ENCODE measurements around the gene CDH8. TPM values are rescaled to one million over a fixed set of nuclear protein-coding genes. Genes with fewer than 3 reads are reported as not detected.
"Not testable (repeated sequence)": the region's sequence is repeated elsewhere in the genome, so short reads cannot be mapped to it uniquely, and the experiment has no call there.

CDH8 gene
- total RNA-seq, 2 donors from 2014 or later: 1.2 TPM; not detected in 1

DNA sequence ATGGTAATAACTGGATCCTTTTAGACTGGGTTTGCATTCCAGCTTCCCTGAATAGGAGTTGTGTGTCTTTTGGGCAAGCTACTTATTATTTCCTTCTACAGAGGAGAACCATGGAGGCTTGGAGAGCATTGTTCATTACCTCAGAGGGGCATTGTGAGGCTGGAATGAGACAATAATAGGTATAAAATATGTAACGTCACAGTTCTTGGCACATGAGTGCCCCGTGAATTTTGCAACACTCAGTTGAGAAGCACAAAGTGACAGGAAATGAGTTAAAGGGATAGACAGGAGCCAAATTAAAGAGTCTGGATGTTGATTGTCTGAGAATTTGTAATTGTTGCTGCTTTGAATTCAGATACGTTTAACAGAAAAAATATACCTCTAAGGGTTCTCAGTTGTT lies 92.2 kb downstream of the CDH8 start:
- Mint-ChIP-seq H3K4me3 (no peak overlapping the region), H3K36me3 (peaks cover 12% of the 10 kb centered on the region), H3K27ac (no peak overlapping the region), H3K9me3 (peaks cover 24% of the 10 kb centered on the region), H3K4me1 (ENCODE audit: low read depth in 2 of 2) (no peaks in the 10 kb centered on the region), H3K27me3 (no peaks in the 10 kb centered on the region)
- no peak for DNase-seq (ENCODE audit: low spot score)
- no peak for ATAC-seq

DNA sequence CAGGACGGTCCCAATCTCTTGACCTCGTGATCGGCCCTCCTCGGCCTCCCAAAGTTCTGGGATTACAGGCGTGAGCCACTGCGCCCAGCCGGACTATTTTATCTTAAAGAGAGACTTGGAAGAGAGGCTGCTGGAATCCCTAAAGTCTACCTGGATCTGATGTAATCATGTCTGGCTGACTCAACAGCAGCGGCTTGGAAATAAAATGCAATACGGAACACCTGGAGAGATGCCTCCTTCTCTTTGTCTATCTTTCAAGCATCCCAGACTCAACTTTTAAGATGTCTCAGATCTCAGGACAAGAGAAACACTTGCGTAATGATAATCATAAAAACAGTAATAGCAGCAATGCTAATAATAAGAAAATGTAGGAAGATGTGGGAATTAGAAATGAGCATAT lies 95.6 kb downstream of the CDH8 start:
- peaks cover 14% of the 10 kb centered on the region for H3K9me3 Mint-ChIP-seq
- H3K4me3 Mint-ChIP-seq: no peak overlapping the region
- H3K27me3 Mint-ChIP-seq: no peaks in the 10 kb centered on the region
- no peak overlapping the region for H3K27ac Mint-ChIP-seq
- ATAC-seq (no peak), DNase-seq (ENCODE audit: low spot score) (no peak)
- H3K36me3 Mint-ChIP-seq: peaks cover 6% of the 10 kb centered on the region
- H3K4me1 Mint-ChIP-seq (ENCODE audit: low read depth in 2 of 2): no peaks in the 10 kb centered on the region

DNA sequence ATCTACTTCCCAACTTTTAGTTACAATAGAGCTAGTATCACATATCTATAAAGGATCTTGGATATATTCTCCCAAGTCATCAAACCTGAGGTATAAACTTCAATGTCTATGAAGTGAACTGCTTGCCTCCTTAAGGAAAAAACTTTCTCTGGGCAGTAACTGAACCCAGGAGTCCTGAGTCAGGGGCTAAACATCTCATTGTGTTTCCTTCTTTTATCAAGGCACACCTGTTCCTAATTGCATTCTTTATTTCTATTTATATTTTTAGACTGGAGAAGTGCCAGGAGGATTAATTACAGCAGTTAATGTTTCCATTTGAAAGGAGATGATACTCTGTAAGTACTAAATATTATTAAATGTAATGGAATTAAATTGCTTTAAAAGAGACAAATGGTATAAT lies 98.6 kb downstream of the CDH8 start:
- H3K27me3 Mint-ChIP-seq: no peaks in the 10 kb centered on the region
- DNase-seq (ENCODE audit: low spot score): no peak
- no peaks in the 10 kb centered on the region for H3K4me1 Mint-ChIP-seq (ENCODE audit: low read depth in 2 of 2)
- H3K9me3 Mint-ChIP-seq: peaks cover 17% of the 10 kb centered on the region
- no peak overlapping the region for H3K4me3 Mint-ChIP-seq
- no peak for ATAC-seq
- H3K27ac Mint-ChIP-seq: no peak overlapping the region
- peaks cover 6% of the 10 kb centered on the region for H3K36me3 Mint-ChIP-seq

DNA sequence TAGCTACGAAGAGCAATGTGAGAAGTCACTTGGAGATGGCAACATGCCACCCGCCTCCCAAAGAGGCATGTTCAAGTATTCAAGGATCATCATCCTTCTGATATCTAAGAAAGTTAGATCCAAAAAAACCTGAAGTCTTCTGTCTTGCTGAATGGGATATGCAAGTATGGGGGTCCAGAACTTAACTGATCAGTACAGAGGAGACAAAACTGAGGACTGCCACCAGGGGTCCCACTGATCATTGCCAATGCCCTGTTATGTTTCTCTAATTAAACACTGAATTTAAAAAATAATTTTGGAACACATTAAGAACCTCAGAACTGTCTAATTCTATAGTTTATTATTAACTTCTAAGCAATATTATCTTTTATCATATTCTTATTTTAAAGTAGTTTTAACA lies 99.7 kb downstream of the CDH8 start:
- Mint-ChIP-seq H3K36me3 (peaks cover under 1% of the 10 kb centered on the region), H3K27me3 (no peaks in the 10 kb centered on the region), H3K4me1 (ENCODE audit: low read depth in 2 of 2) (no peaks in the 10 kb centered on the region), H3K4me3 (no peak overlapping the region), H3K27ac (no peak overlapping the region), H3K9me3 (peaks cover 10% of the 10 kb centered on the region)
- DNase-seq (ENCODE audit: low spot score) (no peak), ATAC-seq (no peak)

DNA sequence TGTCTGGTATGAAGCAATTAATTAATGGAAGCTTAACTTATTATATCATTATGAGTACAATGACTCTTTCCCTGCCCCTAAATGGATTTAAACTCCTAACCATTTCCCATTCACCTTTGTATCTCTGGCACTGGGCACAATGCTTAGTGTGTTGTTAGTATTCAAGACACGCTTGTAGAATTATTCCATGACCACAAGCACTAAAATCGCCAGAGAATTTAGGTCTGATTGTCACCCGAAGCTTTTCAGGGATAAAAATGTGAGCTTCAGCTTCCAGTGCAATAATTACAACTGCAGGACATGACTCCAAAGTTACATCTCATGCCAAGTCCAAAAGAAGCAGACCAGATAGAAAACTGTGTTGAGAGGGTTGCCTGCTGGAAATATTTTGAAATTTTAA lies 101.6 kb downstream of the CDH8 start:
- H3K27ac Mint-ChIP-seq: no peak overlapping the region
- H3K4me3 Mint-ChIP-seq: no peak overlapping the region
- no peaks in the 10 kb centered on the region for H3K36me3 Mint-ChIP-seq
- H3K27me3 Mint-ChIP-seq: no peaks in the 10 kb centered on the region
- H3K4me1 Mint-ChIP-seq (ENCODE audit: low read depth in 2 of 2): no peaks in the 10 kb centered on the region
- peaks cover 7% of the 10 kb centered on the region for H3K9me3 Mint-ChIP-seq
- DNase-seq (ENCODE audit: low spot score) (no peak), ATAC-seq (no peak)

DNA sequence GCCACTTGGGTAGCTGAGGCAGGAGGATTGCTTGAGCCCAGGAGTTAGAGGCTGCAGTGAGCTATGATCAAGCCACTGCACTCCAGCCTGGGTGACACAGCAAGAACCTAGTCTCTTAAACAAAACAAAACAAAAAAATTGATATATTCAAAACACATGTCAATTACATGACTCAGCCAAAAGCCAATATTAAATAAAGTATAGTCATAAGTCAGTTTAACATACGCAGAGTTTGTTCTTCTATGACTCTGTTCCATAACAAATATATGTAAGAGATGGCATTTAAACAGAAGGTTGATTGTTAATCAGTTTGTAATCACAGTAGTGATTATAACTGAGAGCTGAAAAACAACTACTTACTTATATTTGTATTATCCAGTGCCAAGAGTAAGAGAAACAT lies 106.5 kb downstream of the CDH8 start:
- no peak for ATAC-seq
- Mint-ChIP-seq H3K4me1 (ENCODE audit: low read depth in 2 of 2) (no peaks in the 10 kb centered on the region), H3K9me3 (peaks cover 4% of the 10 kb centered on the region), H3K36me3 (no peaks in the 10 kb centered on the region), H3K27me3 (no peaks in the 10 kb centered on the region), H3K4me3 (no peak overlapping the region), H3K27ac (no peak overlapping the region)
- no peak for DNase-seq (ENCODE audit: low spot score)

DNA sequence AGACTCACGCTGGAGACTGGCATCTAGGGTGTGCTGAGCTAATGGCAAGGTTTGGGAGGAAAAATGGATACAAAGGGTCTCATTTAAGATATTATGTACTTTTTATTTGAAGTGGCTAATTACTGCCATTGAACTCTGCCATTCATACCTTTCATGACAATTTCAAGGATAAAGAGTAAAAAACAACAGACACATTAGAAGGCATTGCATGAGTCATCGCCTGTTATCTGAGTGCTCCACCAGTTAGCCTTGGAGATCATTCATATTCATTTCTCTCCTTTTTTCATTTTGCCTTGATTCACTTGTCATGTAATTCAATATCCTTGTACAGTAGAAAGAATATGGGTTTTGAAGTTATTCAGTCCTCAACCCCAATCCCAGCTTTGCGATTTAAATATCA lies 109.5 kb downstream of the CDH8 start:
- no peak for ATAC-seq
- Mint-ChIP-seq H3K4me1 (ENCODE audit: low read depth in 2 of 2) (no peaks in the 10 kb centered on the region), H3K36me3 (no peaks in the 10 kb centered on the region), H3K27me3 (no peaks in the 10 kb centered on the region), H3K9me3 (no peaks in the 10 kb centered on the region), H3K4me3 (no peak overlapping the region), H3K27ac (no peak overlapping the region)
- no peak for DNase-seq (ENCODE audit: low spot score)

DNA sequence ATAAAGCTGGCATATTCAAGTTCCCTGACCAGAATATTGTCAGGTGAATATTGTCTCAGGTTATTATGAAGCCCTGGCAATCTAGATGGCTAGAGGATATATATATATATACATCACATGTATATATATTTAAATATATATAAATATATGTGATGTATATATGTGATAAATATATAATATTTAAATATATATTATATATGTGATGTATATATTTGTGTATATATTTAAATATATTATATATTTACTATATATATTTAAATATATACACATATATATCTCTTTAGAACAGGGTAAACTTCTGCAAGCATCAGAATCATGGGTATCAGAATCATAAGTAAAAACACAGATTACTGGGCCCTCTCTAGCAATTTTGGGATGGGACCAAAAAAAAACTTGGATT lies 112.6 kb downstream of the CDH8 start:
- ATAC-seq (no peak), DNase-seq (ENCODE audit: low spot score) (no peak)
- Mint-ChIP-seq H3K27ac (no peak overlapping the region), H3K27me3 (no peaks in the 10 kb centered on the region), H3K9me3 (no peaks in the 10 kb centered on the region), H3K4me3 (no peak overlapping the region), H3K4me1 (ENCODE audit: low read depth in 2 of 2) (no peaks in the 10 kb centered on the region), H3K36me3 (no peaks in the 10 kb centered on the region)

DNA sequence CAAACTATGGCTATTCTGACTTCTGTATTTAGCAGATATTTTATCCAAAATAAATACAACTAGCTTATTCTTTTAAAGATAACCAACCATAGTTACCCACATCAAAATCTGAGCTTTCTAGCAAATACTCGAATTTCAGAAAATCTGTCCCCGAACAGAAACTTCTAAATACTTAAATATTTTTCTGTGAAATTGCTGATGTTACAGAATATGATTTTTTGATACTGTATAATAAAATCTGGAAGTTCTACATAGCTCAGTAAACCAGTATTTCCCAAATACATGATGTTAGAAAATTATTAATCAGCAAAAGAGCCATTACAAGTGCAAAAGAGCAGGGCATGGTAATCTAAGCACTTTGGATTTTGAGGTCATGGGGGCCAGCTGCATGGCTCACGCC lies 114.9 kb downstream of the CDH8 start:
- Mint-ChIP-seq H3K4me1 (ENCODE audit: low read depth in 2 of 2) (no peaks in the 10 kb centered on the region), H3K27me3 (no peaks in the 10 kb centered on the region), H3K9me3 (peaks cover 9% of the 10 kb centered on the region), H3K4me3 (no peak overlapping the region), H3K27ac (no peak overlapping the region), H3K36me3 (no peaks in the 10 kb centered on the region)
- DNase-seq (ENCODE audit: low spot score): no peak
- no peak for ATAC-seq

DNA sequence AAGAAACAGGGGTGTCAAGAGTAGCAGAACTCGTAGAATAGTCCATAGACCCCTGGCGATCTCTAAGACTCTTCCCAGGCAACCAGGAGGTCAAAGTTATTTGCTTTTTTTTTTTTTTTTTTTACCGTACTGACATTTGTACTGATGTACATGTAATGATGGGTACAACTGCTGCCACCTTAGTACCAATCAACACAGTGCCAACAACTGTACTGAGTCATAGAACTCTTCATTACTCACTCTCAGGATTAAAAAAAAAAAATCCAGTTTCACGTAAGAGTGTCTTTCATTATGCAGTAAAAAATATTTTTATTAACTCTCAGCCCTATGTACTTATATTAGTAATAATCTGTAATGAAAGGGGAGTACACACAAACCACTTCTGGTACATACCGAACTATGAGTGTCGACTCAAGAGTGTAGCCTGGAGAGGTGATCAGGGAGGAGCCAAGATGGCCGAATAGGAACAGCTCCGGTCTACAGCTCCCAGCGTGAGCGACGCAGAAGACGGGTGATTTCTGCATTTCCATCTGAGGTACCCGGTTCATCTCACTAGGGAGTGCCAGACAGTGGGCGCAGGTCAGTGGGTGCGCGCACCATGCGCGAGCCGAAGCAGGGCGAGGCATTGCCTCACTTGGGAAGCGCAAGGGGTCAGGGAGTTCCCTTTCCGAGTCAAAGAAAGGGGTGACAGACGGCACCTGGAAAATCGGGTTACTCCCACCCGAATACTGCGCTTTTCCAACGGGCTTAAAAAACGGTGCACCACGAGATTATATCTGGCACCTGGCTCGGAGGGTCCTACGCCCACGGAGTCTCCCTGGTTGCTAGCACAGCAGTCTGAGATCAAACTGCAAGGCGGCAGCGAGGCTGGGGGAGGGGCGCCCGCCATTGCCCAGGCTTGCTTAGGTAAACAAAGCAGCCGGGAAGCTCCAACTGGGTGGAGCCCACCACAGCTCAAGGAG lies 118.1 kb downstream of the CDH8 start:
- H3K4me3 Mint-ChIP-seq; H3K27ac Mint-ChIP-seq; ATAC-seq; H3K36me3 Mint-ChIP-seq; H3K4me1 Mint-ChIP-seq (ENCODE audit: low read depth in 2 of 2); DNase-seq (ENCODE audit: low spot score); H3K27me3 Mint-ChIP-seq: not testable (repeated sequence)
- peaks cover 11% of the 10 kb centered on the region for H3K9me3 Mint-ChIP-seq

DNA sequence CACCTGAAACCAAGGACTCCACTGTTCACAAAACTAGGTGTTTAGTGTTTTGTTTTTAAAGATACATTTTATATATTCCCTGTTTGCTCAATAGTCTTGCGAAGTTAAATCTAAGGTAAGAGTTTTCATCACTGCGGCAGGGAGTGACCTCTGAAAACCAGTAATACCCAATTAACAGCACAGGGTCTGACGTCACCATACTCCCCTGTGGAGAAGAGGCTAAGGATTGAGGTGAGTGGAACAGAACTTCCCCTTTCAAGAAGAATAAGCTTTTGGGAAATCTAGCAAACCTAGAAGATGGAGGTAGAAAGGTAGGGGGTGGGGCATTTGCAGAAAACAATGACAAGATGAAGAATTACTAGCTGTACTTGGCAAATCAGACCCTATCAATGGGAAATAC lies 120.7 kb downstream of the CDH8 start:
- Mint-ChIP-seq H3K4me3 (no peak overlapping the region), H3K27me3 (no peaks in the 10 kb centered on the region), H3K36me3 (no peaks in the 10 kb centered on the region), H3K27ac (no peak overlapping the region), H3K4me1 (ENCODE audit: low read depth in 2 of 2) (no peaks in the 10 kb centered on the region), H3K9me3 (peaks cover 18% of the 10 kb centered on the region)
- no peak for ATAC-seq
- no peak for DNase-seq (ENCODE audit: low spot score)

DNA sequence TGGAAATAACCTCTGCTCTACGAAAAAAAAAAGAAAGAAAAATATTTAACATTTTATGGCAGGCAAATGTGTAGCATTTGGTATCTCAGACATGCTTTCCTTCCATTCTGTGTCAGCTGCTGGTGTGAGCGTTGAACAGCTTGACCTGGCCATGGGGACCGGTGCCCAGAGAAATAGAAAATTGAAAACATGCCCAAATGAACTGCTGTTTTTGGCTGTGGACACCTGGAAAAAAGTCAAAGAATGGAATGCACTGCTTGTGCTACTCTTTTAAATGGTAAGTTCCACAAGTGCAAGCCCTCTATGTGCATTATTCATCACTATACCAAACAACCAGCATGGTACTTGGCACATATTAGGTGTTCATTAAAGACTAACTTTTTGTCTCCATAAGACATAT lies 127.2 kb downstream of the CDH8 start:
- H3K4me3 Mint-ChIP-seq: no peak overlapping the region
- H3K36me3 Mint-ChIP-seq: peaks cover 6% of the 10 kb centered on the region
- H3K27ac Mint-ChIP-seq: no peak overlapping the region
- DNase-seq (ENCODE audit: low spot score) (no peak), ATAC-seq (no peak)
- peaks cover 18% of the 10 kb centered on the region for H3K9me3 Mint-ChIP-seq
- H3K4me1 Mint-ChIP-seq (ENCODE audit: low read depth in 2 of 2): no peaks in the 10 kb centered on the region
- no peaks in the 10 kb centered on the region for H3K27me3 Mint-ChIP-seq

DNA sequence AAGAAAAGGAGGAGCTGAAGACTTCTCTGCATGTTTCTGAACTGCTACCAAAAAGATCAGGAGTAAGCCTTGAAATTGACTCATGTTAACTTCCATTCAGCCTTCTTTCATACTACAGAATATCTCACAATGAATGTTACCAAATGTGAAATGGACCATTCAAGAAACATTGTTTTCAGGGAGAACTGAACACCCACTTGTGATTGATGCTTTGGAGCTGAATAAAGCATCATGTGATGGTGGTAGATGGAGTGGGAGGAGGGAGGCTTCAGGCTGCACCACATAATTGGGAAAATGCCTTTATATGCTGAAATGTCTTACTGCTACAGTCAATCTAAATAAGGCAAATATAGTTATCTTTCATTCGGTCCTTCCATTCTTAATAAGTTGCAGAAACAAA lies 127.8 kb downstream of the CDH8 start:
- H3K9me3 Mint-ChIP-seq: peaks cover 16% of the 10 kb centered on the region
- no peak overlapping the region for H3K27ac Mint-ChIP-seq
- H3K36me3 Mint-ChIP-seq: peaks cover 6% of the 10 kb centered on the region
- ATAC-seq: no peak
- H3K4me1 Mint-ChIP-seq (ENCODE audit: low read depth in 2 of 2): no peaks in the 10 kb centered on the region
- no peaks in the 10 kb centered on the region for H3K27me3 Mint-ChIP-seq
- H3K4me3 Mint-ChIP-seq: no peak overlapping the region
- no peak for DNase-seq (ENCODE audit: low spot score)

DNA sequence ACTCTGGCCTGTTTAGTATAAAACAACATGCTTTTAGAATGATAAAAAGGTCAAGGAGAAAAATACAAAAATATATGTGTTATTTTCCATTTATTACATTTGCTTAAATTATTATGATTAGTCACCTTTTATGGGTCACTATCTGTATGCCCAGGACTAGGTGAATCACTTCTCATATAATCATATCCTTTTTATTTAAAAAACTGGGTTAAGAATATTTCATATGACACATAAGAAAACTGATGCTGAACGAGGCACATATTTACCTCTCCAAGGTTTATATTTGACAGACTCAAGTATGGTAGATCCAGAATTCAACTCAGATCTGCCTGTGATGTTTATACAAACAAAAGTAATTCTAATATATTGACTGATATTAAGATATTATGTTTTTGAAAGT lies 134.5 kb downstream of the CDH8 start:
- Mint-ChIP-seq H3K4me1 (ENCODE audit: low read depth in 2 of 2) (no peaks in the 10 kb centered on the region), H3K36me3 (peaks cover 6% of the 10 kb centered on the region), H3K9me3 (peaks cover 12% of the 10 kb centered on the region), H3K27me3 (no peaks in the 10 kb centered on the region), H3K27ac (no peak overlapping the region), H3K4me3 (no peak overlapping the region)
- ATAC-seq: no peak
- DNase-seq (ENCODE audit: low spot score): no peak

DNA sequence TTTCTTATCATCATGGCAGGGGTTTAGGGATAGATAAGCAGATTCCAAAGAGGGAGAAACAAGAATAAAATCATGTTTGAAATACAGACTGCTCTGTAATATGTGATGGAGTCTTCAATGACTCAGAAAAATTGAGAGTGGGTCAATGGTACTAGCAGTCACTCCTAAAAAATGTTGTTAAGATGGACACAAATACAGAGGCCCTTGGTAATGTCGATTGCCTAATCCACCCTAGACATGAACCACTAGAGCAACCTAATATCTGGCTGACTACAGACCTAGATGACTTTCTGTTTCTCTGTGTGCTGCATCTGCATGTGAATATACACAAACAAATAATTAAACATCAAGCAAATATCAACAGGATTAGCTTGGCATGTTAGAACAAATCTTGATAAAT lies 135.8 kb downstream of the CDH8 start:
- H3K27me3 Mint-ChIP-seq: no peaks in the 10 kb centered on the region
- ATAC-seq: no peak

More for the DNA sequence above, 135.8 kb downstream of the CDH8 start:
- H3K27ac Mint-ChIP-seq: no peak overlapping the region
- H3K9me3 Mint-ChIP-seq: peaks cover 9% of the 10 kb centered on the region
- H3K4me3 Mint-ChIP-seq: no peak overlapping the region
- no peak for DNase-seq (ENCODE audit: low spot score)
- H3K36me3 Mint-ChIP-seq: peaks cover 6% of the 10 kb centered on the region
- no peaks in the 10 kb centered on the region for H3K4me1 Mint-ChIP-seq (ENCODE audit: low read depth in 2 of 2)
